Fibroblast of peridontal ligament (primary cell): ENCODE measurements around the gene SEC24B.

Experiments
- DNase-seq: peaks from one replicate; pipeline ENCODE4 v3.0.0-alpha.2; 2010; ENCODE audit errors: extremely low read depth

The SEC24B gene

DNA sequence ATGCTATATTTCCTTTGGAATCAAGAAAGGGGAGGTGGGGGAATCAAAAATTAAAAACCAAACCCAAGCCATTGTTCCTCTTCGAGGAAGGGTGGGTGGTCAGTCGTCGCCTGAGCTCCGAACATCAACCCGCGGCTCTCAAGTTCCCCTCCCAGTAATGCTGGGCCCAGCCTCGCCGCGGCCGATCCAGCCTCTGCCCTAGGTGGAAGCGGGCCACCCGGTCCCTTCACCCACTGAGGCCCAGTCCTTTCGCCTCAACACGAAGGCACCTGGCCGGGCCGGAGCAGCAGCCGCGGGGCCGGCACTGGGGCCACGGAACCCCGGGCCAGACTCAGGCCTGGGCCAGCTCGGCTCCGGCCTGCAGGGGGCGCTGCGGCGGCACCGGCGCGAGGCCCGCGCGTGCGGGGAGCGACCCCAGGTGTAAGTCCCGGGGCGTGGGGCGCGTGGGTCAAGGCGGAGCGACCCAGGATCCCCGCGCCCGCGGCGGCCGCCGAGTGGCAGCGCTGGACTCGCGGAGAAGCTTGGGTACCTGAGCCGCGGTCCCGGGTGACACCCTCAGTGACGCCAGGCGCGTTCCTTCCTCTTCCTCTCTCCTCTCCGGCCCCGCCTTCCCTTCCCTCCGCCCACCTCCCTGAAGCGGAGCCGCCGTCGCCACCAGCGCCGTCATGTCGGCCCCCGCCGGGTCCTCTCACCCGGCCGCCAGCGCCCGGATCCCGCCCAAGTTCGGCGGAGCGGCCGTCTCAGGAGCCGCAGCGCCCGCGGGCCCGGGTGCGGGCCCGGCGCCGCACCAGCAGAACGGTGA, at the start of gene SEC24B:
Gene SEC24B, plus strand, starts transcription at position 611 of the 802 bp plus-strand sequence. Its CDS starts 55 bp downstream, at position 666.
- peak; percentile 66 for DNase-seq

DNA sequence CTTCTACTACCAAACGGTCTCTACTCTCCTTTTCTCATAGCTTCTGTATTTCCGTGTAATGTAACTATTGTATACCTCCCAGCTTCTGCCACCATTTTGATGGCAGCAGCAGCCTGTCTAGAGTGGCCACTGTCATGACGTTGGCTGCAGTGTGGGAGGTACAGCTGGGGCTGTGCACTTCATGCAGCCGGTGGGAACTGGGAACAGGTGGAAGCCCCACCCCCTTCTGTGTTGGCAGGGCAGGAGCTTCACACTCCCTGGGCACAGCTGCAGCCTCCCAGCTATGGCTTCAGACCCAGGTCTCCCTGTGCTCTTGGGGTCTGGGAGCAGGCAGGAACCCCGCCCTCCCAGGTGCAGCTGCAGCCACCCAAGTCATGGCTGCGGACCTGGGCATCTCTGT, 49.8 kb upstream of the SEC24B start:
- DNase-seq, result no peak

DNA sequence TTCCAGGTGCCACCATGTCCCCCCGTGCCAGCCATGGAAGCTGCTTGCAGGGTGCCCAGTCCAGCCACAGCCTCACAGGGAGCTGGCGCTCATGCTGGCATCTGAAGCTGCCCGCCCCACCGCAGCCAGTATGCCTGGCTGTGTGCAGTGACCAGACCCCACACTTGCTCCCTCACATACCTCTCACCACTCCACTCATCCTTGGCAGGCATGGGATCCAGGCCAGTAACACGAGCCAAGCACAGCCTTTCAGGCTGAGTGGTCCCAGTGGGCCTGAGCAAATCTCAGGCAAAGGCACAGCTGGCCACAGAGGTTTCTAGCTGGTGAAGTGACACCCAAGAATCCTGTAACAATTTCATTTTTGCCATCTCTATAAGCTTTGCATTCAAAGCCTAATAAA, 48.4 kb upstream of the SEC24B start:
- no peak for DNase-seq

DNA sequence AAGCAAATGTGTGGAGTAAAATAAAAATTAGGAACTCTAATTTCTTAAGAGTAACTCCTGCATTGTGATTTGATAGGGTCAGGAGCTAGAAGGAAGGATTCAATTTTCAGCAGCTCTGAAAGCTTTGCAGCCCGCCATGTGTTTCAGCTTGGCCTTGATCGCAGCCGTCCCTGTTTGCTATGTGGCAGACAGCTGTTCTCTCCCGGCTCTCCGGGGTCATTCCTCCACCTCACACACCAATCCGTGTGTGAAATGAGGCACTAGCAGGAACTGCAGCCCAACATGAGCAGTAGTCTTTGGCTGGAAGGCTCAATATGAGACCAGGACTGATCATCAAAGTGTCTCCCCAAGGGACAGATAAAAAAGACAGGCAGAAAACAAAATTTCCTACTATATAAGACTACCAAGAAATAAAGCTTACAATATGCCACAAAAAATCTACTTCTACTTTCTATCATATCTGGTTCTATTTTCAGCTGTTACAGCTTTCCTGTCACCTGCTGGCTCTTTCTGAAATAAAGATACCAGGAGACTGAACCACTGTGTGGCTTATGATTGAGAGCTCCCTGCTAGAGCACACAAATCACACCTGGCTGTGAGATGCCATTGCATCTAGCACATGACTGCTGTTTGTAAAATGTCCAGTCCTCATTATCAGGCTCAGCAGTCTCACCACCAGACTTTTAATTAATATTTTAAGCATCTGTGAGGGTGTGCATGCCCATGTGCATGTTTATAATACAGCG, 44.1 kb upstream of the SEC24B start:
- no peak for DNase-seq

DNA sequence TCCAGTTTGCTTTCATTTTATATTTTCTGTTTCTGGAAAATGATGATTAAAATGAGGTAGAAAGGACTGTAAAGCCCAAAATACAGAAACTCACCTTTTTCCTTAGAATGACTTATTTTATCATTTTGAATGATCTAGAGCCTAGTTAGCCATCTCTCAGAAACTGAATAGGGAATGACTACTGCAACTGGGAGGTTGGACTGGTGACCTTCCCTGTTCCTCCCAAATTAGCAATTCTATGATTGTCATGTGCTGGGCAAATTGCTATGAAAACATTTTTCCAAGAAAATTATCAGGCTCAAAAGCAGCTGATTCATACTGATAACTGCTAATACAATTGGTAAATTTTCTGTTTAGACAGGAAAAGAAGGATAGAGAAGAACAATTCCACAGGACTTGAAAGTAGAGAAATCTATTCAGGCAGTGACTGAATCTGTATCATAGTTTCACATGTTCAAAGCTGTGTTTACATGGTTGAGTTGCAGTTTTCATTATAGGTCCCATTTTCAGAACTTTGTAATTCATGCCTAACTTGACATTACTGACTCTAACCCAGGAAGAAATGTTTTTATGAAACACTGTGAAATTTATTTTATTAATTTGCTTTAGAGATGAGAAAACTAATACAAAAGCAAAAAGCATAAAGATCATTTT, 43.4 kb upstream of the SEC24B start:
- DNase-seq, result no peak

DNA sequence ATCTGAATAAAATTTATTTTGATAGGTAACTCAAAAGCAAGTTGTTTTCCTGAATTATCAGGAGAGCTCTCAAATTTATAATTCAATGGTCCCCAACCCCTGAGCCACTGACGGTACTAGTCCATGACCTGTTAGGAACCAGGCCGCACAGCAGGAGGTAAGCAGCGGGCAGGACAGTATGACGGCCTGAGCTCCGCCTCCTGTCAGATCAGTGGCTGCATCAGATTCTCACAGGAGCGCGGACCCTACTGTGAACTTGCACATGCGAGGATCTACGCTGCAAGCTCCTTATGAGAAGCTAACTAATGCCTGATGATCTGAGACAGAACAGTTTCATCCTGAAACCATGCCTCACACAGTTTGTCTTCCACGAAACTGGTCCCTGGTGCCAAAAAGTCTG, 37.9 kb upstream of the SEC24B start:
- no peak for DNase-seq

DNA sequence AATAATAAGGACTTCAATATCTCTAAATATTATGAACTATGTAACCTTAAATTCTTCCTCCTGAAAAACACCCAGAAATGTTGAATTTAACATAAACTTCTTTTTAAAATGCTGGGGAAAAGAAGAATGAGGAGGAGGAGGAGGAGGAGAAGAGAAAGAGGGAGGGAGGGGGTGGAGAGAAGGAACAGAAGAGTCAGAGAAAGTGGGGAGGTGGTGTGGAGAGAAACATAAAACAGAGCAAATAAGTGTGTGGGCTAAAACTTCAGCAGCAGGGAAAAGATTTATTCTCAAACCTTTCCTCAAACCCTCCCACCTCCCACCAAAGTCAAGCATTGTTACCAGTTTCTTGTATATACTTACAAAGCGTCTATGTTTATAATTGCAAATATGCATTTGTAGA, 34.7 kb upstream of the SEC24B start:
- DNase-seq, result no peak

DNA sequence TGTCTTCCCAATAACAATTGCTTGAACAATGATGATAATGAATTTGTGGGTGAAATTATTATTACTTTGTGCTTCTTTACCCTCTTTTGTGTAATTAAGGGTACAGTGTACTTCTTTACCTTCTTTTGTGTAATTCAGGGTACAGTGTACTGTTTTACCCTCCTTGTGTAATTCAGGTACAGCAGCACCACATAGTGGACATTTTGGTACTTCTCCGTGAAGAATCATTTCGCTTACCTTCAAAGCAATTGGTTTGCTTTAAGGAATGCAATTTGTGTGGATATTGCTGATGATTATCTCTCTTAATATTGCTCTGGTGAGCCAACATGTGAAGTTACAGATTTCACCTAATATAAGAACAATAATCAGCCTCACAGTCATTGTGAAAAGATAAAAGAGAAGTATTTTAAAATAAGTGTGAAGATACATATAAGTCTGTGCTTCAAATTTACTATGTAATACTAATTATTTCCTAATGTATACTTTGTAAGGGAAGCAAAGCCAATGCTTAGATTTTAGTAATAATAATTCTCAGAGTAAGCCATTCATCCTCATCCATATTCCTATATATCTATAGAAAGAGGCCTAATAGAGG, 27.2 kb upstream of the SEC24B start:
- peak; percentile 84 for DNase-seq

DNA sequence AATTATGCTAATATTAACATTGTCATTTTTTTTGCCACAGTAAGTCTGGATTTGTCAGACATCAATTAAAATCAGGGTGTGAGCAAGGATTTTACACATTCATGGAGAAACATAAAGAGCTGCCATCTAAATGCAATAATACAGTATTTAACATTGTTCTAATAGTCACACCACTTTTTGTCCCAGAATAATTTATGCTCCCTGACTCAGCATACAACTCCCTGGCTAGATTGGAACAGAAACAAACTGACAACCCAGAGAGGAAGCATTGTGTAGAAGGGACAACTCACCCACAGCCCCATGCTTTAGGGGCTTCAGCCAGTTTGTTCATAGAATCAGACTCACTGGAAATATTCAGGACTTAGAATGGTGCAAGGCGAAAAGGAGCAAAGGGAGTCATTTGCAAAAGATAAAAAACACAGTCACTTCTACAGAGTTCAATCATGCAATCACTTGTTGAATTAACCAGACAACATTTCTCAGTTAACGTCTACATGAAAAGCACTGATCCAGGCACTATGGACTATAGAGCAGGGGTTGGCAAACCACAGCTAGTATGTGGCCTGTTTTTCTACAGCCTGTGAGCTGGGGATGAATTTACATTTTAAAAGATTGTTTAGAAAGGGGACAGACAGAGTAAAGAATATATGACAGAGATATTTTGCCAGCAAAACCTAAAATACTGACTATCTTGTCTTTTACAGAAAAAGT, 26.4 kb upstream of the SEC24B start:
- DNase-seq, result no peak

DNA sequence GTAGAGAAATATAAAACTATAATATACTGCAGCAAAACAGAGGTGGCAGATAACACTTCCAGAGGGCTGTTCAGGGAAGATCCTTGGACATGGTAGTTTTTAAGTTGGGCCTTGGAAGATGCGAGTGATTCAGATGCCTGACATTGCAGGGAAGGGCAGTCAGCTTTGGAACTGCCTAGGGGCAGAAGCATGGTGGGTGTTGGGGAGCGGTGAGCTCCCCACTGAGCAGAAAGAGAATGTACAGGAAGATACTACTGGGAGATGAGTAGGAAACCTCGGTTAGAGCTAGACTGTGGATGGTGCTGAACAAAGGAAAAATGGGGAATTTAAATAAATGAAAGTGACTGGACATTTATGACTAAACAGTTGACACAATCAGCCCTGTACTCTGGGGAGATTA, 24.9 kb upstream of the SEC24B start:
- no peak for DNase-seq

DNA sequence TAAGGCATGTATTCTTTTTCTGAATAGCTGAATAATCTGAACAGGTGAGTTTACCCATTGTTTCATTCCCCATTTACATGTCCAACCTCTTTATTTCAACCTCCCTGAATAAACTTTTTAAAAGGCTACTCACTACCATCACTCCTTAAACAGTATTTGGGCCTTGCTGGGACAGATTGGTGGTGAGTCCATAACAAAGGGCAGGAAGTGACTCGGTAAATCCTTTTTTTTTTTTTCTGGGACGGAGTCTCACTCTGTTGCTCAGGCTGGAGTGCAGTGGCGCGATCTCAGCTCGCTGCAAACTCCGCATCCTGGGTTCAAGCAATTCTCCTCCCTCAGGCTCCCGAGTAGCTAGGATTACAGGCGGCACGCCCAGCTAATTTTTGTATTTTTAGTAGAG, 23.4 kb upstream of the SEC24B start:
- DNase-seq, result no peak

DNA sequence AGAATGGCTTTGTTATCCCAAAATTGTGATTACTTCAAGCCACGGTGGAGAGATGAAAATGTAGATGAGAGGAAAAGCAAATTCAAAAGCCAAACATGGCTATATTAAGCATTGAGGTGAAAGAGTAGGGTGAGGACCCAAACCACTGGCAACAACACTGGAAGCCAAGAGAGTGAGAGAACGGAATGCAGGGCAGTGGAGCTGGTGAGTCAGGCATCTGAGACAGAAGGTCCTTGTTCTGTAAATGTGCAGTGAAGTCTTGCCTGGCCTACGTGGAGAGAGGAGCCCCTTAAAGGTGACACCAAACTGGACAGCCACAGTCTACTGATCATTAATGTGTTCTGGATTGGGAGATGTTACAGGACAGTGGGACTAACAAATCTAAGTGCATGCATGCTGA, 22.8 kb upstream of the SEC24B start:
- DNase-seq, result no peak

DNA sequence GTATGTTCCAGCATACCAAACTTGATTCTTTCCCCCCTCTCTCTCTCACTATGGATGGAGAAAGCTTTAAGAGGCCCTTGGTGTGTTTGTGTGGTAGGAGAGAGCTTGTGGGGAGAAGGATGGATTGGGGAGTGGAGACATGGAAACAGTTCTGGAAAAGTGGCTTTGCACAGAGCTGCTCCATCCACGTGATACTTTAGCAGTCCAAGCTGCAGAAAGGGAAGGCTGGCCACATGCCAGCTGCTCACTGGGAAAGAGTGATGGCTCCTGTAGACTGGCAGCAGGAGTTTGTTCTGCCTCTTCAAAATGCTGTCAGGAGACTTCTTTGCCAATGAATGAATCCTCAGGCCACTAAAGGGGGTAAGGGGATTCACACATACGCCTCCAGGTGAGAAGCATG, 21.7 kb upstream of the SEC24B start:
- DNase-seq, result no peak

DNA sequence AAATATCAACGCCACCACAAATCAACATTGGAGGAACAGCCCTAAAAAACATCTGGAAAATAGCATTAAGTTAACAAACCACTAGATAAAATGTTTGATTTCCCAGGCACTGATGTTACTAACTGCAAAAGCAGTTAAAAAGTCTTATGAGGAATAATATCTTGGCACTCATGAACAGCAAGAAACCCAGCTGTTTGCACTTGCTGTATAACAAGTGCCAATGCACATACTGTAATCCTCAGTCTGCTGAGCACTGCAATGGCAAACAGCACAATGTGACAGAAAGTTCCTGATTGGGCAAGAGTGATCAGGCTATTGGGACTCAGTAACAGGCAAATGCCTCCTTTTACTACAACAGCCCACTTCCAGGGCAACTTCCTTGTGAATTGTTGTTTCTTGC, 20.8 kb upstream of the SEC24B start:
- DNase-seq, result no peak

DNA sequence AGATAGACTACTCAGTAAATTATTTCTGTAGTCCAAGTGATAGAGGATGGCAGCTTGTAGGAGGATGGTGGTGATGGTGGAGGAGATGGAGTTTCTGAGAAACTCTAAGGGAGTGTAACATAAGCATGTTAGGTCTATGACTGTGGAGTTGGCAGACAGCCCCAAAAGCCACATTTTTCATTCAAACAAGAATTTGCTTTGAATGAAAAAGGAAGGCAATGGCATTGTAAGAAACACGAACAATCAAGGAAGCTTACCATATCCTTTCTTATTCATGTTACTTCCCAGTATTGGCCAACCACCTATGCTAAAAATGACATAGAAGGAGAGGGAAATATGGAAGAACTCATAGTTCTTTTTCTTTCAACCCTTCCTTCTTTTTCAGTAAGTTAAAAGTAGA, 18.7 kb upstream of the SEC24B start:
- DNase-seq, result peak; percentile 70

DNA sequence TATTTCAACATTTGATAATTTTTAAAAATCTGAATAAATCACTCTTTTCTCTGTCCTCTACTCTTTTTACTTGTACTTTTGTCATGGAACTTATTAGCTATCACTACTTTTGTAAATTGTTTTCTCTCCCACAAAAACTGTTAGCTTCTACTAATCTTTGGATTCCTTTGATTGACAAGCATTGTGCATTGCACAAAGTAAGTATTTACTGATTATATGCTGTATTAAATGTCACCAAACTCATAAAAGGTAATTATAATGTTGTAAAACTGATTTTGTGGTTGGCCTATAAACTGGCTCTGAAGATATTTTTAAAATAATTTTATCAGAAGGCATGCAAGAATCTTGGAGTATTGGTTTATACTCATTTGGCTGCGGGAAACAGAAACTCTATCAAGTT, 15.0 kb upstream of the SEC24B start:
- DNase-seq, result no peak

DNA sequence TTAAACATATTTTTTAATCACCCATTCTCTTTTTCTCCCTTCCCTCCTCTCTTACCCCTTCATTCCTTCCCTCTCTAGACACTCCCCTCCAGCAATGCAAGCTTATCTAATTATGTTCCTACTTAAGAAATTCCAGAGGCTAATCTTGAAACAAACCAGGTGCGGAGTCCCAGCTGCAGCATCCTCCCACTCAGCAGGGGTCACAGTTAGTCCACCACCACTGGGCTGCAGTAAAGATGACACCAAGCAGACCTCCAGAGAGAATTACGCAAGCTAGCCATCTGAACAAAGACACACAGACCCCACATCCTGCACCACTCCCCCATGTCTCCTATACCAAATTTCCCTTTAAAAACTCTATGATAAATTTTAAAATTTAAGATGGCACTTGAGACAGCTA, 13.9 kb upstream of the SEC24B start:
- no peak for DNase-seq

DNA sequence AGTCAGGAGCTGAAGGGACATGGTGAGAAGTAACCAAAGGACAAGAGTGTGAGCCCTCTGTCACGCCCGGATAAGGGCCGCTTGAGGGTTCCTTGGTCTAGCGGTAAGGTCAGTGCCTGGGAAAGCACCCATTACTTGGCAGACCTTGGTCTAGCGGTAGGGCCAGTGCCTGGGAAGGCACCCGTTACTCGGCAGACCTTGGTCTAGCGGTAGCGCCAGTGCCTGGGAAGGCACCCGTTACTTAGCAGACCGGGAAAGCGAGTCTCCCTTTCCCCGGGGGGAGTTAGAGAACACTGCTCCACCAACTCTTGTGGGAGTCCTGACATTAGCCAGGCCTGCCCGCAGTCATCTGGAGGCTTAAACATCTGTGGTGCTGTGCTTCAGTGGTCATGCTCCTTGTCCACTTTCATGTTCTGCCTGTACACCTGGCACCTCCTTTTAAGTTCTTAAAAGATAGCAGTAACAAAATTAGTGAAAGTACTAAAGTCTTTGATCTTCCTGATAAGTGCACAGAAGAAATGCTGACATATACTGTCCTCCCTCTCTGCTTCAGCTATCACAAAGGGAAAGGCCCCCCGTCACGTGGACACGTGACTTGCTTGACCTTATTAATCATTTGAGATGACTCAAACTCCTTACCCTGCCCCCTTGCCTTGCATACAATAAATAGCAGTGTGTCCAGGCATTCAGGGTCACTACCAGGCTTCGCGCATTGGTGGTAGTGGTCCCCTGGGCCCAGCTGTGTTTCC, 9.3 kb upstream of the SEC24B start:
- DNase-seq, result no peak

DNA sequence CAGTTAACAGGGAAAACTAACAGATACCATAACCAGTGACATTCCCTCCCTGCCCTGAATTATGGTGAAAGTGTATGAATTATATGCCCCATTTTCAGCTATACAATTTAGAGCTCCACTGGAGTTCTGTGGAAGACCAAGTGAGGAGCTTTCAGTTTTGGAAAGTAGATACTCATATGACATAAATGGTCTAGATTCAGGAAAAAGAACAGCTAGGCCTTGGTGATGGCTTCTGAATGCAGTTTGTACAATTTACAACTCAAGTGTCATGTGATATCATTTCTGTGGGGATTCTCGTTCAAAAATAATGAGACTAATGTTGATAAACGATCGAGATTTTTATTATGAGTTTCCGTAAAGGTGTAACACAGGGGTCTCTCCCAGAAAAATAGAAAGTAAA, 8.2 kb upstream of the SEC24B start:
- DNase-seq, result no peak

DNA sequence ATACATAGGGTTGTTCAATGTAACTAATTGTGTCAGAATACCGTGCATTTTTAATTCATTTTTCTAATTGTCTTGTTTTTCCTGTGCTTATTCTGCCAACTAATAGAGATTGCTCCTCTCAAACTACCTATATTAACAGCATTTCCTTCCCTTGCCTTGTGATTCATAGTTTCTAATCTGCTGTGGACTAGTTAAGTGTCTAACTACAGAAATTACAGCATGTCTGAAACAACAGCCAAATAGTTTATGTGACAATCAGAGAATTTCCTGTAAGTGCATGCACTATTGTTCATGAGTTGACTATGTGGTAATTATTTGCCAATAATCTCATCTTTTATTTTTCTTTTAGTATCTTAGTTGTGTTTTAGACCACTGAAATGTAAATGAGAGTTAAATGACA, 4.1 kb upstream of the SEC24B start:
- no peak for DNase-seq

DNA sequence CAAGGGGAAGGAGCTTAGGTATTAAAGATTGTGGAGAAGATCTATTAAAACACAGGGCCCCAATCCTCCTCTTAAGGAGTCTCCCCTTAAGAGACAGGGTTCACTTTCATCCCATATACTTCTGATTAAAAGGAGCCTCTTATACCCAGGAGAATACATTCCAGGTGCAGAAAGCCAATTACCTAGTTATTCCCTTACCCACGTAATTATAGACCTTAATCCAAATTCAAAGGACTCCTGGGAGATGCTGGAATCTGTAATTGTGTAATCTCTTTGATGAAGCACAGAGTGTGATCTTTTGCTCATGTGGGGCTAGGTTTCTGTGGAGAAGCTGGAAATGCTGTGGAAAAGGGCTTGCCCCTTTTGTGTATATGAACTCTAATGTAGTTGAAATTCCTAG, 1.4 kb upstream of the SEC24B start:
- no peak for DNase-seq
